Fibroblast of lung (primary cell): Measurements from ENCODE around the gene HMGB3. TPM values are rescaled to one million over a fixed set of nuclear protein-coding genes. Genes with fewer than 3 reads are reported as not detected.

ENCODE experiments used
- DNase-seq, 2 donors: peaks; one replicate each; pipeline versions ENCODE4 v3.0.0 to v3.0.0-alpha.2; 2010; ENCODE audit warnings: low read depth in 2 of 2
- H2AFZ ChIP-seq: 2 replicates; pipeline ENCODE4 v1.5.1; 2012; ENCODE audit warnings: low read length, control low read depth, inconsistent platforms
- H3K27ac ChIP-seq: 2 replicates; pipeline ENCODE4 v1.5.1; 2011; ENCODE audit warnings: low read length, control low read depth; ENCODE audit not compliant: insufficient read depth
- H3K27me3 ChIP-seq: 2 replicates; pipeline ENCODE4 v1.5.1; 2011; ENCODE audit warnings: mild to moderate bottlenecking, low read length; ENCODE audit not compliant: control insufficient read depth, insufficient read depth
- H3K36me3 ChIP-seq: 2 replicates; pipeline ENCODE4 v1.5.1; 2011; ENCODE audit warnings: low read length; ENCODE audit not compliant: control insufficient read depth, insufficient read depth
- H3K4me1 ChIP-seq: 2 replicates; pipeline ENCODE4 v1.5.1; 2011; ENCODE audit warnings: low read length; ENCODE audit not compliant: control insufficient read depth, insufficient read depth; ENCODE audit errors: extremely low read depth
- H3K4me2 ChIP-seq: 2 replicates; pipeline ENCODE4 v1.5.1; 2011; ENCODE audit warnings: low read length, control low read depth; ENCODE audit not compliant: insufficient read depth; ENCODE audit errors: extremely low read depth
- H3K4me3 ChIP-seq, 4 experiments: fragments of 200-600 bp in 1 of 4; sonication (generic) in 1 of 4; replicated peaks in 1 of 4; 2 replicates each; pipeline ENCODE4 v1.5.1; 2011 to 2016; ENCODE audit warnings: low read length in 4 of 4, low read depth in 3 of 4, mild to moderate bottlenecking in 3 of 4, control low read depth in 2 of 4, inconsistent platforms in 1 of 4, mixed read lengths in 1 of 4; ENCODE audit not compliant: insufficient read depth in 1 of 4; ENCODE audit errors: control extremely low read depth in 1 of 4
- H3K79me2 ChIP-seq: 2 replicates; pipeline ENCODE4 v1.5.1; 2012; ENCODE audit warnings: mild to moderate bottlenecking, low read length, inconsistent platforms; ENCODE audit not compliant: control insufficient read depth, insufficient read depth
- H3K9ac ChIP-seq: 2 replicates; pipeline ENCODE4 v1.5.1; 2011; ENCODE audit warnings: mild to moderate bottlenecking, low read length, control low read depth; ENCODE audit not compliant: insufficient read depth
- H3K9me3 ChIP-seq: 2 replicates; pipeline ENCODE4 v1.5.1; 2012; ENCODE audit warnings: low read depth, low read length; ENCODE audit not compliant: control insufficient read depth, insufficient read depth
- H4K20me1 ChIP-seq: 2 replicates; pipeline ENCODE4 v1.5.1; 2011; ENCODE audit warnings: low read length; ENCODE audit not compliant: control insufficient read depth, insufficient read depth; ENCODE audit errors: extremely low read depth
- CTCF ChIP-seq, 2 donors: IDR thresholded peaks in 1 of 2; conservative IDR thresholded peaks in 1 of 2; 1 replicate in 1 of 2; 2 replicates in 1 of 2; pipeline ENCODE4 v1.5.1; 2011 to 2012; ENCODE audit warnings: low read length in 2 of 2, control low read depth in 1 of 2, inconsistent platforms in 1 of 2, low read depth in 1 of 2, mild to moderate bottlenecking in 1 of 2
- EZH2 ChIP-seq: IDR thresholded peaks from 2 replicates; pipeline ENCODE4 v1.5.1; 2012; ENCODE audit warnings: low read length, control low read depth, mild to moderate bottlenecking; ENCODE audit errors: missing control alignments
- polyA plus RNA-seq, 2 donors: library from polyadenylated mRNA; depleted of rRNA in 1 of 2; stranded (reverse) in 1 of 2; unstranded in 1 of 2; fragments of >200 nt; gene quantifications; 2 replicates each; pipeline ENCODE4 v1.2.1, GENCODE V29; 2011 to 2012; ENCODE audit warnings: missing spikeins in 1 of 2
- total RNA-seq: library from RNA; depleted of rRNA; stranded (reverse); fragments of >200 nt; gene quantifications from 2 replicates; pipeline ENCODE4 v1.2.1, GENCODE V29; 2014

HMGB3 gene
- total and polyA plus RNA-seq, 2 donors (not counting 1 experiment from before 2014, with no cell fraction given): 8.8 to 14.5 TPM

DNA sequence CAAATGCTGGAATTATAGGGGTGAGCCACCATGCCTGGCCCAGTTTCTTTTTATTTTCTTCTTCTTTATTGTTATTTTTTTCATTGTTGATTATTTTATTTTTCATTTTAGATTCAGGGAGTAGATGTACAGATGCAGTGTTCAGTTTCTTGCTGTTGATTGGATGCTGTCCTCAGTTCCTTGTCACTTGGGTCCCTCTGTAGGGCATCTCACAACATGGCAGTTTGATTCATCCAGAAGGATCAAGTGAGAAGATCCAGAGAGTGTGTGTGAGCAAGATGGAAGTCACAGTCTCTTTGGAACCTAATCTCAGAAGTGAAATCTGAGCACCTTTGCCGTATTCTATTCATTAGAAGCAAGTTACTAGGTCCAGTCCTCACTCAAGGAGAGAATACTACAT, 20.9 kb downstream of the HMGB3 start:
- Histone ChIP-seq H4K20me1 (no peaks in the 10 kb centered on the region), H2AFZ (no peak overlapping the region), H3K4me3 (no peak overlapping the region), H3K36me3 (no peaks in the 10 kb centered on the region), H3K27ac (no peak overlapping the region), H3K4me2 (no peak overlapping the region), H3K79me2 (no peaks in the 10 kb centered on the region), H3K4me1 (no peaks in the 10 kb centered on the region), H3K27me3 (no peaks in the 10 kb centered on the region), H3K9me3 (no peaks in the 10 kb centered on the region), H3K9ac (no peak overlapping the region)
- DNase-seq: no peak
- TF ChIP-seq CTCF (conservative IDR thresholded peaks at IDR 0.05 in 1 of 2, IDR thresholded peaks at IDR 0.05 in 1 of 2; ENCODE audit: low read depth in 1 of 2, low read length in 2 of 2) (no peak), EZH2 (no peak)

- Histone ChIP-seq H3K4me2 (no peak overlapping the region), H3K27me3 (no peaks in the 10 kb centered on the region), H3K9me3 (no peaks in the 10 kb centered on the region), H3K4me1 (no peaks in the 10 kb centered on the region), H2AFZ (no peak overlapping the region), H3K79me2 (no peaks in the 10 kb centered on the region), H3K36me3 (no peaks in the 10 kb centered on the region), H3K27ac (no peak overlapping the region), H3K4me3 (no peak overlapping the region), H3K9ac (no peak overlapping the region), H4K20me1 (no peaks in the 10 kb centered on the region)
- TF ChIP-seq CTCF (conservative IDR thresholded peaks at IDR 0.05 in 1 of 2, IDR thresholded peaks at IDR 0.05 in 1 of 2; ENCODE audit: low read depth in 1 of 2, low read length in 2 of 2) (no peak), EZH2 (no peak)
- no peak for DNase-seq
These were observed 23.4 kb downstream of the HMGB3 start for GRCh38 chrX:151006410-151007109.

GRCh38 chrX:151009582-151009981, 26.4 kb downstream of the HMGB3 start:
- H3K4me2 ChIP-seq: no peak overlapping the region
- no peaks in the 10 kb centered on the region for H3K79me2 ChIP-seq
- TF ChIP-seq CTCF (conservative IDR thresholded peaks at IDR 0.05 in 1 of 2, IDR thresholded peaks at IDR 0.05 in 1 of 2; ENCODE audit: low read depth in 1 of 2, low read length in 2 of 2) (no peak), EZH2 (no peak)
- no peak overlapping the region for H3K27ac ChIP-seq
- H3K9me3 ChIP-seq: no peaks in the 10 kb centered on the region
- H4K20me1 ChIP-seq: no peaks in the 10 kb centered on the region
- no peak overlapping the region for H3K4me3 ChIP-seq
- H3K4me1 ChIP-seq: no peaks in the 10 kb centered on the region
- H3K27me3 ChIP-seq: no peaks in the 10 kb centered on the region
- no peak for DNase-seq
- no peak overlapping the region for H3K9ac ChIP-seq
- H3K36me3 ChIP-seq: no peaks in the 10 kb centered on the region
- H2AFZ ChIP-seq: no peak overlapping the region
